Choroid plexus epithelial cell (primary cell): ENCODE measurements around the gene L3MBTL4.

Source experiments
- DNase-seq: peaks from one replicate; pipeline ENCODE4 v3.0.0-alpha.2; 2010; ENCODE audit warnings: low read depth
- H3K4me3 ChIP-seq: 2 replicates; pipeline ENCODE4 v1.5.1; 2011; ENCODE audit warnings: low read depth, mild to moderate bottlenecking, control low read depth, low read length, moderate library complexity
- TF ChIP-seq, protein P1 (sequence below): conservative IDR thresholded peaks from 2 replicates; pipeline ENCODE4 v1.5.1; 2011; ENCODE audit warnings: low read depth, mild to moderate bottlenecking, control low read depth, inconsistent platforms, low read length, moderate library complexity

Gene L3MBTL4

DNA sequence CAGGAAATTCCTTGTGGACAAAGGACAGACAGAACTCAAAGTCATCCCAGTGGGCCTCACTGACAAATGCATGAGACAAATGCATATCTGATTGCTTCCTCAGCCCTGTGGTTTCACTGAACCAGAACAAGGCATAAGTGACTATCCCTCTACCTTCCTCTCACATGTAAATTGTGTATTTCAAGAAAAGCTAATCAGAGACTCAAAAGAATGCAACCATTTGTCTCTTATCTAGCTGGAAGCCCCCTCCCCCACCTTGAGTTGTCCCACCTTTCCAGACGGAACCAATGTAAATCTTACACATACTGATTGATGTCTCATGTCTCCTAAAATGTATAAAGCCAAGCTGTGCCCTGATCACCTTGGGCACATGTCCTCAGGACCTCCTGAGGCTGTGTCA is 417.4 kb downstream of the L3MBTL4 start:
- DNase-seq: no peak
- TF ChIP-seq, protein P1, sequence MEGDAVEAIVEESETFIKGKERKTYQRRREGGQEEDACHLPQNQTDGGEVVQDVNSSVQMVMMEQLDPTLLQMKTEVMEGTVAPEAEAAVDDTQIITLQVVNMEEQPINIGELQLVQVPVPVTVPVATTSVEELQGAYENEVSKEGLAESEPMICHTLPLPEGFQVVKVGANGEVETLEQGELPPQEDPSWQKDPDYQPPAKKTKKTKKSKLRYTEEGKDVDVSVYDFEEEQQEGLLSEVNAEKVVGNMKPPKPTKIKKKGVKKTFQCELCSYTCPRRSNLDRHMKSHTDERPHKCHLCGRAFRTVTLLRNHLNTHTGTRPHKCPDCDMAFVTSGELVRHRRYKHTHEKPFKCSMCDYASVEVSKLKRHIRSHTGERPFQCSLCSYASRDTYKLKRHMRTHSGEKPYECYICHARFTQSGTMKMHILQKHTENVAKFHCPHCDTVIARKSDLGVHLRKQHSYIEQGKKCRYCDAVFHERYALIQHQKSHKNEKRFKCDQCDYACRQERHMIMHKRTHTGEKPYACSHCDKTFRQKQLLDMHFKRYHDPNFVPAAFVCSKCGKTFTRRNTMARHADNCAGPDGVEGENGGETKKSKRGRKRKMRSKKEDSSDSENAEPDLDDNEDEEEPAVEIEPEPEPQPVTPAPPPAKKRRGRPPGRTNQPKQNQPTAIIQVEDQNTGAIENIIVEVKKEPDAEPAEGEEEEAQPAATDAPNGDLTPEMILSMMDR: no peak
- no peak overlapping the region for H3K4me3 ChIP-seq

DNA sequence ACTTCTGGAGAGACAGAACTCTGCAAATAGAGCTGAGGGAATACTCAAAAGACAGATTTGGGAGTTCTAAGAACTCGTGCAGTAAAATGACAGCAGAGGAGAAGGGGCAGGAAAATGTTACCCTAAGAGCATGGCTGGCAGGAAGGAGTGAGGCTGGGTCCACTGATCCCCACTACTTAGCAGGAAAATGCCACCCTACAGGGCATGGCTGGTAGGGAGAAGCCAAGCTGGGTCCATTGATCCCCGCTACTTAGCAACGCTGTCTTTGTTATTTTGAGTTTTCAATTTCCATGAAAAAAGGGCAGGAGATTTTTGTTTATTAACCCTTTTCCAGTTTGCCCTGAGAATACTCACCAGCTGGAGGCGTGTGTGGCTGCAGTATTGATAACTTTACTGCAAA is 419.1 kb downstream of the L3MBTL4 start:
- TF ChIP-seq, protein P1: no peak
- DNase-seq: no peak
- no peak overlapping the region for H3K4me3 ChIP-seq

DNA sequence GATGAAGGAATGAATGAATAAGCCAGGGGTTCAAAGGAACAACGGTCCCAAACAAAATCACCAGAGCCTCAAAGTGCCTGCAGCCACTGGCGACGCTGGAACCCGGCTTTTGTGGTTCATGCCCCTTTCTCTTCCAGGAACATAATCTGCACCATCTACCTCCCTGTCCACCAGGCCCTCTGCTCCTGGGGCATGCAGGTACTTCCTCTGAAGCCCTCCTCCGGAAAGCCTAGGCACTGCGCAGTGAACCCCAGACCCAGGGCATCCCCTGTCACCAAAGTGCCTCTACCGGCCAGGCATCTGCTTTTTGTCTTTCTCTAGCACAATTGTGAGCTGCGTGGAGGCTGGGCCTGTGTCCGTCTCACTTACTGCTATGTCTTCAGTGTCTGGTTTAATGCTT is 420.8 kb downstream of the L3MBTL4 start:
- TF ChIP-seq, protein P1: no peak
- DNase-seq: no peak
- no peak overlapping the region for H3K4me3 ChIP-seq

DNA sequence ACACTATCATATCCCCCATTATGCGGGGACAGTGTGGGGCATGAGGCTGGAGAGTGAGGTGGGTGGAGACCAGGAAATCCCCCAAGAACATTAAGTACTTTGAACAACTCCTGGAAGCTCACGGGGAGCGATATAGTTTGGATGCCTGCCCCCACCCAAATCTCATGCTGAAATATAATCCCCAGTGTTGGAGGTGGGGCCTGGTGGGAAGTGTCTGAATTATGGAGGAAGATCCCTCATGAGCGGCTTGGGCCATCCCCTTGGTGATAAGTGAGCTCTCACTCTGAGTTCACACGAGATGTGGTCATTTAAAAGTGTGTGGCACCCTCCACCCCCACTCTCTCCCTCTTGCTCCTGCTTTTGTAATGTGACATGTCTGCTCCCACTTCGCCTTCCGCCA is 422.3 kb downstream of the L3MBTL4 start:
- no peak for DNase-seq
- TF ChIP-seq, protein P1: no peak
- no peak overlapping the region for H3K4me3 ChIP-seq

DNA sequence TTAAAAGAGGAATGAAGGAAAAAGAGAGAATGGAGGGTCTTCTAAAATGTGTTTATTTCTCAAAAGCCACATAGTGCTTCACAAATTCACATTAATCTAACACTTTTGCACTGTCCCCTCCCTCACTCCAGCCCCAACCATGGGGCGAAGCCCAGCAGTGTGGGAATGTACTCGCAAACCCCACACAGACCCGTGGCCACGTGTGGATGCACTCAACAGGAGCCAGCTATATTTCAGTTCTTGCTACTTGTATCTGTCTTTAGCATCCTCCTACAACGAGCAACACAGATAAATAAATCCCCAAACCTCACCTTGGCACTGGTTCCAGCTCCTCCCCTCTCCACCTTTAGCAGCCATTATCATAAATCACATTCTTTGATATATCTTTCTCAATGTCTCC is 427.5 kb downstream of the L3MBTL4 start:
- TF ChIP-seq, protein P1: no peak
- H3K4me3 ChIP-seq: no peak overlapping the region
- no peak for DNase-seq

DNA sequence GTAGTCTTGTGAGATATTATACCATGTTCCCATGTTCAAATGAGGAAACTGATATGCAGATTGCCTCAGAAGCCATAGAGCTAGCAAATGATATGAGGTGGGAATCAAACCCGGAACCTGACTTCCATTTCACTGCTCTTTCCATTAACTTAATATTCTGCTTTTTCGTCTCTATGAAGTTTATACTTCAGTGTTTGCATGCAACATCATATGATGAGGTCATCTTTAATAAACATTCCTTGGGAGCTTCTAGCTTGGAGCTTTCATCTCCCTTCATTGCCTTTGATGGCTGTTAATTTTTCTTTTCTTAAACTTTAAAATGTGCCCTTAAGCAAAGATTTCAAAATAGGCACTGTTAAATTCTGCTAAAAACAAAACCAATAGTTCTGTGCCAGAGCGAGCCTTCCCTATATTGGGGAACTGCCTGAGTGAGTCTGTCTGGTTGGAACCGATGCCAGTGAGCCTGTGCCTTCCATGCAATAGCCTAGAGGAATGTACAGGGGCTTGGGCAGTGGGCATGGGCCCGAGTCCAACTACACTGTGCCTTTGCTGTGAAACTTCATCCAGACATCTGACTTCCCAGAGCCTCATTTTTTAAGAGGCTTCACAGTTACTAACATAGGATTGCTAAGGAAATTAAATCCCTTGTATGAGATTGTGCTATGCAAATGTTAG is 428.3 kb downstream of the L3MBTL4 start:
- DNase-seq: no peak
- no peak overlapping the region for H3K4me3 ChIP-seq
- TF ChIP-seq, protein P1: no peak

DNA sequence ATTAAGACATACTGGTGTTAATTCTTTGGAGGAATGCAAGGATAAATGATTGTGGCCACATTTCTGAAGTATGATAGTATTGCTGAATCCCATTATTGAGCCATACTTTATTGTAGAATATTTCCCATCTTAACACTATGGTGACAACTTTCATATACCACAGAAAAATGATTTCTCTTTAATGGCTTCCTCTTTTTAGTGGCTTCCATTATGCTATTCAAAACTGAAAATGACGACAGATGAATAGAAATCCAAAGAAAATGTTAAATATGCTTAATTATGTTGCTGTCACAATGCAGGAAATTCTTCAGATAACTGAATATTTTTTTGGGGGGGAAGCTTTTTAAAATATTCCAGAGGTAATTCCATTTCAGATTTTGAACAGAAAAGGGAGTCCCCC is 430.5 kb downstream of the L3MBTL4 start:
- DNase-seq: no peak
- H3K4me3 ChIP-seq: no peak overlapping the region
- TF ChIP-seq, protein P1: no peak
